GM19023 (cell line): ENCODE data around the gene FOXL3.
"Not testable (repeated sequence)": the region's sequence is repeated elsewhere in the genome, so short reads cannot be mapped to it uniquely, and the experiment has no call there.

ENCODE experiments used
- ATAC-seq: cut with Tn5 transposase; IDR thresholded peaks from one replicate; pipeline ENCODE4 v1.9.1; 2021; ENCODE audit warnings: mild to moderate bottlenecking, moderate library complexity; ENCODE audit not compliant: unreplicated experiment

FOXL3 gene

DNA sequence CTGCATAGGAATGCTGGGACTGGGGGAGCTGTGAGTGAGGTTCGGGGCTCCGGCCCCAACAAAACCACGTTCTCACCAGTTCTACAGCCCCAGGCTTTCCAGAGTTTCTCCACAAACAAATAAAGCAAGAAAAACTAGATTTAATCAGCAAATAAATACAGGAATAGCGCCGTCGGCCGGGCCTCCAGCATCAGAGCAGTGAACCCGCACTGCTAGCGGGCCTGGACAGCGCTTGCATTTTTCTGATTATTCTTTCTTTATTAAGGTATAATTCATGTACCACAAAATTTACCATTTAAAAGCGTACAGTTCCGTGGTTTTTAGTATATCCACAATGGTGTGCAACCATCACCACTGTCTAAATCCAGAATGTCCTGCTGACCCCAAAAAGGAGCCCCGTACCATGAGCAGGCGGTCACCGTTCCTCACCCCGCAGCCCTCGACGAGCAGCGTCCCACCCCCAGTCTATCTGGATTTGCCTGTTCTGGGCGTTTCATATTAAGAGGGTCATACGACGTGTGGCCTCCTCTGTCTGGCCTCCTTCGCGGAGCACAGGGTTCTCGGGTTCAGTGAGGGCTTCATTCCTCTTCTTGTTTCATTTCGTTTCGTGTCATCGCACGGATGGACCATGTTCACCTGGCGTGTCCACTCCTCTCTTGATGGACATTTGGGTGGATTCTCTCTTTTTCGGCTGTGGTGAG is 35.5 kb upstream of the FOXL3 start:
- ATAC-seq: no peak

GRCh38 chr7:255038-255435 is 34.9 kb upstream of the FOXL3 start:
- ATAC-seq: no peak

DNA sequence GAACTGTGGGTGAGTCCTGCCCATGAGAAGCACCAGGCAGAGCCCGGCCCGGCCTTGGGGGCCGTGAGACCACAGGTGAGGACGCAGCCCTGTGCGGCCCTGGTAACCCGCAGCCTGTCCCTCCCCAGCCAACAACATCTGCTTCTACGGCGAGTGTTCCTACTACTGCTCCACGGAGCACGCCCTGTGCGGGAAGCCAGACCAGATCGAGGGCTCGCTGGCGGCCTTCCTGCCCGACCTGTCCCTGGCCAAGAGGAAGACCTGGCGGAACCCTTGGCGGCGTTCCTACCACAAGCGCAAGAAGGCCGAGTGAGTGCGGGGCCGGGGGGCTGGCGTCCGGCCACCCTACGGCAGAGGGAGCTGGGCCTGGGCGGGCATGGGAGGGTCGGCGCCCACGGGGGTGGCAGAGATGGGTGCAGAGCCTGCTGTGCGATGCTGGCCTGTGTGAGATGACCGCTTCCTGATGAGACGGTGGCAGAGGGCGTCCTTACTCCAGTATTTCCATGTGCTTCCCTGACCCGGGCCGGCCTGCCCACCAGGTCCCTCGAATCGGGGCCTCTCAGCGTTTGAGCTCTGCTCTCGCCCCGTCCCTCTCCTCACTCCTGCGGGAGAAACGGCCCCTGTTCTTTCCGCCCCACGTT is 34.1 kb upstream of the FOXL3 start:
- ATAC-seq: no peak

DNA sequence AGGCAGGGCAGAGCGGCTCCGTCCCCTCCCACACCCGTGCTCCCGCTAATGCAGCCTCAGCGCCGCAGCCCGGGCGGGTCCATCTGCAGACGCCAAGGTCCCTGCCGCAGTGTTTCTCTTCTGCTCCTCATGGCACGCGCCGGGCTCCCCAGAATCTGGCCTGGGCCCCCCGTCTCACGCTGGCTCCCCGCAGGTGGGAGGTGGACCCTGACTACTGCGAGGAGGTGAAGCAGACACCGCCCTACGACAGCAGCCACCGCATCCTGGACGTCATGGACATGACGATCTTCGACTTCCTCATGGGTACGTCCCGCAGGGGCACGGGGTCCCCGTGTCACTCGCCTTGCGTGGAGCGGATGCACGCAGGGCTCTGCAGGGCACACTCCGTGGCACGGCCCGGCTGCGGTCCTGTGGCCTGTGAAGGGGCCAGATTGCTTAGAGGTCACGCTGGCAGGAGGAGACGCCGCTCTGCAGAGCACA is 33.5 kb upstream of the FOXL3 start:
- no peak for ATAC-seq

DNA sequence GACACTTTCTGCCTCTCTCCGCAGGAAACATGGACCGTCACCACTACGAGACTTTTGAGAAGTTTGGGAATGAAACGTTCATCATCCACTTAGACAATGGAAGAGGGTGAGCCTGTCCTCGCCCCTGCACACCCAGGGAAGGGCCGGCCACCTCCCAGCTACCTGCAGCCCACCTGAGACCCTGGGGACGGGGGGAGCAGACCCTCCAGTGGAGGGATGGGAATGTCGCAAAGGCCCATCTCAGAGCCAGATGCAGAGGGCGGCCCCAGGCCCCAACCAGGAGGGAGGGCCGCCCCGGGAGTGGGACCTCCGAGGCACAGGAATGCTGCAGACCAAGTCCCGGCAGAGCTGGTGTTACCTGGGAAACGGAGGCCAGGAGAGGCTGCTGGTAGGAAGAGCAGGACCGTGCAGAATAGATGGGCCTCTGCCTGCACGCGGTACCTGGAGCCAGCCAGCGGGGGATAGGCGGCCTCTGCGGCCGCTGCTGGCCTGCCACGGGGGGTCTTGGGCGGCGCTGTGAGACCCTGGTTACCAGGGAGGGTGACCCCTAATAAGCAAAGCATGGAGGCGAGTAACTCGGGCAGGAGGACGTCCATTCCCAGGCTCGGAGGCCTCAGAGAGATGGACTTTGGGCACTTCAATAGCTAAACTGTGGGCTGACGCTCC is 32.9 kb upstream of the FOXL3 start:
- ATAC-seq: no peak

- ATAC-seq: no peak
Observed at GRCh38 chr7:257647-257992, 32.4 kb upstream of the FOXL3 start.

DNA sequence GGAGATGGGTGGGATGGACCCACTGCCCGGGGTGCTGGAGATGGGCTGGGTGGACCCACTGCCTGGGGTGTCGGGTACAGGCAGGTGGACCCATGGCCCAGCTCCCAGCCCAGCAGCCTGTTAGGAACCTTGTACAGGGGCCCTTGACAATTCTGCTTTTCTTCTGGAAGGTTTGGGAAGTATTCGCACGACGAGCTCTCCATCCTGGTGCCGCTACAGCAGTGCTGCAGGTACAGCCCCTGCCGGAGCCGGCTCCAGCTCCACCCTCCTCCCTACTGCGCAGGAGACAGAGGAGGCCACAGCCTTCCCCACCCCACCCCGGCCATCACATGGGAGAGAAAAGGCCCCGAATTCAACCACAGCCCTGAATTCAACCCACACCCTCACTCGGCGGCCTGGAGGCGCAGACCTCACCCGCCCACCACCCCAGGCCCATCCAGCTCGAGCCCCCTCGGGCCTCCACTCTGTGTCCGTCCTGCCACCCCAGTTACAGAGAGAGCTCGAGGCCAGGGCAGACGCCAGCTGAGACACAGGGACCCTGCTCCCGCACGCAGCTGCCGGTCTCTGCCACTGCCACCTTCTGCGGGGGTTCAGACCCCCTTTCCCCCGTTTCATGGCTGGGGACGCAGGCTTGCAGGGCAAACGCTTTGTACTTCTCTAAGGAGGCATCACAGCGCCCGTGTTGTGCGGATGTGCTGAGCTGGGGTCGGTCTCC is 31.3 kb upstream of the FOXL3 start:
- no peak for ATAC-seq

GRCh38 chr7:259191-259505 is 30.8 kb upstream of the FOXL3 start:
- ATAC-seq: no peak

DNA sequence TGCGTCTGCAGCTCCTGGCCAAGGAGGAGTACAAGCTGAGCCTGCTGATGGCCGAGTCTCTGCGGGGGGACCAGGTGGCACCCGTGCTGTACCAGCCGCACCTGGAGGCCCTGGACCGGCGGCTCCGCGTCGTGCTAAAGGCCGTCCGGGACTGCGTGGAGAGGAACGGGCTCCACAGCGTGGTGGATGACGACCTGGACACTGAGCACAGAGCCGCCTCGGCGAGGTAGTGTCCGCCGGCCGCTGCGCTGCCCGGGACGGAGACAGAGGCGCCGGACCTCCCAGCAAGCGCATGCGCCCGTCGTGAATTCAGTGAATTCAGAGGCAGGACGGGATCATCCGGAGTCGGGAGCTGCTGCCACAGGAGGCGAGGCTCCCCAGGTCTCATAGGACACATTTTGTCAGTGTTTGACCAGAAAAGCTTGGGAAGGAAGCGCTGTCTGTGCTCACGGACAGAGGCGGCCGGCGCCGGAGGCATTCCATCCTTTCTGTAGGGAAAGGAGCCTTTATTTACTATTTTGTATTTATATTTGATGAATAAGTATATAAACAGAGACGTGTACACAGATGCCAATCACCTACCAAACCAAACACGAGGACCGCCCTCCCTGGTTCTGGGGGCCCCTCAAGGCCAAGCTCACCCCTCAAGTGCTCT is 30.1 kb upstream of the FOXL3 start:
- ATAC-seq: no peak

GRCh38 chr7:260441-261281 is 29.3 kb upstream of the FOXL3 start:
- no peak for ATAC-seq

- ATAC-seq: no peak
Observed at GRCh38 chr7:261341-262250, 28.4 kb upstream of the FOXL3 start.

DNA sequence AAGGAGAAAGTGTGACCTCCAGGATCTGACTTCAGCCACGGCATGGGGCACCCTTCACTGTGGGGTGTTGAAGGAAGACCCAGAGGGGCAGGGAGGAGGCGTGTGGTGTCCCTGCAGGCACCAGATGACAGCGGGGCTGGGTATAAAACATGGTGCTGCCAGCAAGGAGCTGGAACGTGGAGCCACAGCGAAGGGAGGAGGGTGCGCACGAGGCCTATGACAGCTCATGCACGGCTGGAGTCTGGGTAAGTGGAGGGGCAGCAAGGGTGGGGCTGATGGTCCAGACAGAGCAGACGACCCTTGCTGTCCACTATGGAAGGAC is 27.8 kb upstream of the FOXL3 start:
- no peak for ATAC-seq

- ATAC-seq: not testable (repeated sequence)
Observed at GRCh38 chr7:262631-263311, 27.2 kb upstream of the FOXL3 start.

DNA sequence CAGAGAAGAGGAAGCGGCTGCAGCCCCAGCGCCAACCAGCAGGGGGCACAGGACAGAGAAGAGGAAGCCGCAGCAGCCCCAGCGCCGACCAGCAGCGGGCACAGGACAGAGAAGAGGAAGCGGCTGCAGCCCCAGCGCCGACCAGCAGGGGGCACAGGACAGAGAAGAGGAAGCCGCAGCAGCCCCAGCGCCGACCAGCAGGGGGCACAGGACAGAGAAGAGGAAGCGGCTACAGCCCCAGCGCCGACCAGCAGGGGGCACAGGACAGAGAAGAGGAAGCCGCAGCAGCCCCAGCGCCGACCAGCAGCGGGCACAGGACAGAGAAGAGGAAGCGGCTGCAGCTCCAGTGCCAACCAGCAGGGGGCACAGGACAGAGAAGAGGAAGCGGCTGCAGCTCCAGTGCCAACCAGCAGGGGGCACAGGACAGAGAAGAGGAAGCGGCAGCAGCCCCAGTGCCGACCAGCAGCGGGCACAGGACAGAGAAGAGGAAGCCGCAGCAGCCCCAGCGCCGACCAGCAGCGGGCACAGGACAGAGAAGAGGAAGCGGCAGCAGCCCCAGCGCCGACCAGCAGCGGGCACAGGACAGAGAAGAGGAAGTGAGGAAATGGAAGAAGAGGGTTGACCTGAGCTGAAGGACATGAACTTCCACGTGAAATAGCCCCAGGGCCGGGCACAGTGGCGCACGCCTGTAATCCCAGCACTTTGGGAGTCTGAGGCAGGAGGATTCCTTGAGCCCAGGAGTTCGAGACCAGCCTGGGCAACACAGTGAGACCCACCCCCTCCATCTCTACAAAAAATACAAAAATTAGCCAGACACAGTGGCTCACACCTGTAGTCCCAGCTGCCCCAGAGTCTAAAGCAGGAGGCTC is 26.3 kb upstream of the FOXL3 start:
- ATAC-seq: not testable (repeated sequence)

DNA sequence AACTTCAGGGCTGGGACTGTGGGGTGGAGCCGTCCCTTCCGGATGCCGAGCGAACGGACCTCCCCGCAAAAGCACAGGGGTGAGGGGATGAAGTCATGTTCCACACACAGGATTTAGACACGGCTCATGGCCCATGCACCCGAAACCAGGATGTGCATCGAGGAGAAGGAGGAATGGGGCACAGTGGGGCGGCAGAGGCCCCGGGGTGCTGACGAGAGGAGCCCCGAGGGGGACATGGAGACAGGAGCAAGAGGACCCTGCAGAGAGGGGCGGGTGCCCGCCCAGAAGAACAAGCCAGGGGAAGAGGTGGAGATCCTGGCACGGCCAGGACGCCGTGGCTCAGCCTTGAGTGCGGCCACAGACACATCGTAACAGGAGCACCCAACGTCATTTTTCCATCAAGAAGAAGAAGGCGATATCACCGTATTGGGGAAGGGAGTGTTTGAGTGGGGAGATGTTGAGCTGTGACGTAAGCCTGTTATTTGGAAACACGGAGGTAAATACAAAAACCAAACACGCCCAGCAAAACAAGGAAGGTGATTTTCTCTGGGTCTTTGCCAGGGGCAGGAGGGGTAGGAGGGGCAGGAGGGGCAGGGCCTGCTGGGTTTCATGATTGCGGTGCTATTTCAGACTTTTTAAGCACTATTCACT is 25.3 kb upstream of the FOXL3 start:
- no peak for ATAC-seq

- no peak for ATAC-seq
Observed at GRCh38 chr7:265192-265997, 24.6 kb upstream of the FOXL3 start.
